ENCODE data around the gene ZFX. TPM values are rescaled to one million over a fixed set of nuclear protein-coding genes. Genes with fewer than 3 reads are reported as not detected.

Gene ZFX
- total and polyA plus RNA-seq, 3 donors from 2014 or later = 10.8 to 45.1 (median 38.5) TPM

DNA sequence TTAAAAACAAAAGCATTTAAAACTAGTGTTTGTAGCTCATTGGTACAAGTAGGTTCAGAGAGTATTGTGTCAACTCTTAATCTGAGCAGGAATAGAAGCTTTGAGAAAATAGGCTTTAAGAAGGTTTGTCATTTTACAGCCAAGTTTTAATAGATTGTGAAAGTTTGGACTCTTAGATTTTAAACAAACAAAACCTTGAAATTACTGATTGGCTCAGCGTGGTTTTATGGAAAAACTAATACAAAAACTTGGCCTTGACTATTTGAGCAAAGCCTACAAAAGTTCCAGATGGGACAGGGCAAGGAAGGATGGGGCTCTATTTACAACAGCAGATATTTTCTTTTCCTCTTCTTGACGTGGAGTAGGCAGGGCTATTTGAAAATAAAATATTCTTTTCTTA is 16.5 kb downstream of the ZFX start:
- Histone ChIP-seq H3K4me1 (peaks cover 6% of the 10 kb centered on the region), H3K36me3 (ENCODE audit: low read depth, missing control alignments) (no peaks in the 10 kb centered on the region), H3K4me3 (no peak overlapping the region), H3K9me3 (no peaks in the 10 kb centered on the region), H3K27ac (peak overlapping the region in 1 of 2 donors; percentile 15), H3K27me3 (no peaks in the 10 kb centered on the region)
- intact Hi-C loops (cut with DNase I; ENCODE audit: low total_unique reads) = no loop called here
- 17 to 37% methylated on average over 2 of the region's 2 CpGs for WGBS, 2 donors
- TF ChIP-seq, protein P1, sequence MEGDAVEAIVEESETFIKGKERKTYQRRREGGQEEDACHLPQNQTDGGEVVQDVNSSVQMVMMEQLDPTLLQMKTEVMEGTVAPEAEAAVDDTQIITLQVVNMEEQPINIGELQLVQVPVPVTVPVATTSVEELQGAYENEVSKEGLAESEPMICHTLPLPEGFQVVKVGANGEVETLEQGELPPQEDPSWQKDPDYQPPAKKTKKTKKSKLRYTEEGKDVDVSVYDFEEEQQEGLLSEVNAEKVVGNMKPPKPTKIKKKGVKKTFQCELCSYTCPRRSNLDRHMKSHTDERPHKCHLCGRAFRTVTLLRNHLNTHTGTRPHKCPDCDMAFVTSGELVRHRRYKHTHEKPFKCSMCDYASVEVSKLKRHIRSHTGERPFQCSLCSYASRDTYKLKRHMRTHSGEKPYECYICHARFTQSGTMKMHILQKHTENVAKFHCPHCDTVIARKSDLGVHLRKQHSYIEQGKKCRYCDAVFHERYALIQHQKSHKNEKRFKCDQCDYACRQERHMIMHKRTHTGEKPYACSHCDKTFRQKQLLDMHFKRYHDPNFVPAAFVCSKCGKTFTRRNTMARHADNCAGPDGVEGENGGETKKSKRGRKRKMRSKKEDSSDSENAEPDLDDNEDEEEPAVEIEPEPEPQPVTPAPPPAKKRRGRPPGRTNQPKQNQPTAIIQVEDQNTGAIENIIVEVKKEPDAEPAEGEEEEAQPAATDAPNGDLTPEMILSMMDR (IDR thresholded peaks at IDR 0.05) = no peak
- no peak for TF ChIP-seq POLR2A (IDR thresholded peaks at IDR 0.05)
- DNase-seq = no peak

DNA sequence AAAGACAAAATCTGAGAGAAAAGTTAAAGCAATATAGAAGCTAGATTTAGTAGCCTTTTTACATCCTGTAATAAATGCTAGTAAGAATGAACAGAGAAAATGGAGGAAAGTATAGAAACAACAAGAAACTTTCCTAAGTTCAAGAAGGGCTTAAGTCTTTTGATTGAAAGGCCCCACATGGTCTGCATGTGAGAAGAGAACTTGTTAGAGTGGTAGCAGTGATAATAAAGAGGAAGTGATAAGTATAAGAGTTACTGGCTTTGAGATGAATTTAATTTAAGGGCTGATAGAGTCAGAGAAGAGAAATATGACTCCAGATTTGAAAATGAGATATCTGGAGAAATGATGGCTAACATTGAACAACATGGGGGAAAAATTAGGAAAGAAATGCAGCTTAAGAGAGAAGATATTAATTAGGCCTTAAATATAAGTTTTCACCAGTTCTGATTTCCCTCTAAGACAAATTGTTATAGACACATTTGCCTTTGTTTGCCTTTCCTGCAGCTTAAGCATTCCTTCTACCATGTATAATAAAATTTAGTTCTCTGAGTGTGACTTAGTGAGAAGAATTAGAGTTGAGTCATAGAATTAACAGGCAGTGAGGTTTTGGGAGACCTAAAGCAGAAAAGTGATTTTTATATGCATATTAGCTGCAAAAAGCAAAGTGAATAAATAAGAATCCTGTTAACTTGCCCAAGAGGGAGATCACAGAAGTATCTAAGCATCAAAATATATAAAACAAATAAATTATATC is 18.4 kb downstream of the ZFX start:
- intact Hi-C loops (cut with DNase I; ENCODE audit: low total_unique reads) = no loop called here

DNA sequence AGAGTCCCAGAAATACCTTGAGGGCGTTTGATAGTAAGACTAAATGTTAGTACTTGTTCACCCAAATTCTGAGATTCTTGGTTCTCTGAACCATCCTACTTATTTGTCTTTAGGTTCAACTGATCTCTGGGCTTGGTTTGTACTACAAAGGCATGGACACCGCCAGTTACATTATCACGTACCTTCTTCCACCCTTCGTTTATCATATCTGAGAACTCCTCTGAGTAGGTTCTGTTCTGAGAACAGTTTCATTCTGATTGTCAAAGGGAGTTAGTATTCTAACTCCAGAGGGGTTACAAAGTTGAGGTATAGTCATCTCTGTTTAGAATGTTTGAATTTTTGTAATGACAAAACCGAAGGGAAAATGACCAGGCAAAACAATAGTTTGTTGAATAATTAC is 19.3 kb downstream of the ZFX start:
- H3K9me3 ChIP-seq = no peaks in the 10 kb centered on the region
- no peaks in the 10 kb centered on the region for H3K27me3 ChIP-seq
- peaks cover 6% of the 10 kb centered on the region for H3K4me1 ChIP-seq
- no peak for TF ChIP-seq POLR2A (IDR thresholded peaks at IDR 0.05)
- TF ChIP-seq, protein P1 (IDR thresholded peaks at IDR 0.05) = no peak
- H3K36me3 ChIP-seq (ENCODE audit: low read depth, missing control alignments) = no peaks in the 10 kb centered on the region
- H3K27ac ChIP-seq = no peak overlapping the region
- DNase-seq = no peak
- no peak overlapping the region for H3K4me3 ChIP-seq
- WGBS, 2 donors = 71 to 72% methylated on average over 5 of the region's 5 CpGs
- intact Hi-C loops (cut with DNase I; ENCODE audit: low total_unique reads) = no loop called here

More for the DNA sequence above, 18.4 kb downstream of the ZFX start:
- Histone ChIP-seq H3K4me3 (no peak overlapping the region), H3K27me3 (no peaks in the 10 kb centered on the region), H3K4me1 (peaks cover 6% of the 10 kb centered on the region), H3K36me3 (ENCODE audit: low read depth, missing control alignments) (no peaks in the 10 kb centered on the region), H3K27ac (no peak overlapping the region), H3K9me3 (no peaks in the 10 kb centered on the region)
- no peak for TF ChIP-seq POLR2A (IDR thresholded peaks at IDR 0.05)
- TF ChIP-seq, protein P1 (IDR thresholded peaks at IDR 0.05) = no peak
- no peak for DNase-seq

DNA sequence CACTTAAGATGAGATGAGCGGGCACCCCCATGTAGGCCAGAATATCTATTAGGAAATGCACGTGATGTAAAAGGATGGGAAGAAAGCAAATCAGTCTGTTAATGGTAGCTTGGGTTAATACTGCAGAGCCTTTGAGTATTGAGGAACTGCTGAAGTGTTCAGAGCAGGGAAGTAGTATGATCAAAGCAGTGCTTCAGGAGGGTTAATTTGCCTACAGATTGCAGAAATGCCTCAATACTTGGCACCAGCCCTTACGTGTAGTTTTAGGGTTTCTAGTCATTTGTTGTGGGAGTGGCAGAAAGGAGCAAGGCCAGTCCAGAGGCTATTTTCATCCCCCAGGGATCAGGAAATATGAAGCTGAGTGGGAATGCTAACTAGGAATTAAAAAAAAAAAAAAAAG is 19.7 kb downstream of the ZFX start:
- H3K4me1 ChIP-seq = peaks cover 6% of the 10 kb centered on the region
- DNase-seq = no peak
- TF ChIP-seq, protein P1 (IDR thresholded peaks at IDR 0.05) = no peak
- no peak for TF ChIP-seq POLR2A (IDR thresholded peaks at IDR 0.05)
- no peak overlapping the region for H3K4me3 ChIP-seq
- H3K36me3 ChIP-seq (ENCODE audit: low read depth, missing control alignments) = no peaks in the 10 kb centered on the region
- intact Hi-C loops (cut with DNase I; ENCODE audit: low total_unique reads) = no loop called here
- no peaks in the 10 kb centered on the region for H3K9me3 ChIP-seq
- no peaks in the 10 kb centered on the region for H3K27me3 ChIP-seq
- no peak overlapping the region for H3K27ac ChIP-seq
- WGBS, 2 donors = 40 to 47% methylated on average over 3 of the region's 3 CpGs

All from testis (tissue), 3 donors.